DOHH2 (cell line): Measurements from ENCODE around the gene NCDN.

Source experiments
- CTCF ChIP-seq: fragments of 200-600 bp; sonication (generic); IDR thresholded peaks from one replicate; pipeline ENCODE4 v1.5.1; 2014; ENCODE audit warnings: antibody characterized with exemption, mild to moderate bottlenecking, low read depth, low read length; ENCODE audit not compliant: poor library complexity, severe bottlenecking
- EZH2phosphoT487 ChIP-seq: fragments of 200-600 bp; sonication (generic); IDR thresholded peaks from 2 replicates; pipeline ENCODE4 v1.6.1; 2017; ENCODE audit warnings: borderline replicate concordance, mild to moderate bottlenecking, antibody characterized with exemption, low read length, moderate library complexity, mixed read lengths

- TF ChIP-seq CTCF: no peak
- TF ChIP-seq EZH2phosphoT487: no peak
Observed at GRCh38 chr1:35532497-35533223, 24.9 kb upstream of the NCDN start.
